NCI-H1105 (cell line): ENCODE data around the gene EXD1.
"Not testable (repeated sequence)": the region's sequence is repeated elsewhere in the genome, so short reads cannot be mapped to it uniquely, and the experiment has no call there.

Experiments used
- DNase-seq: peaks from one replicate; lab custom pipeline; 2025; lab: John Stamatoyannopoulos, UW

The EXD1 gene

DNA sequence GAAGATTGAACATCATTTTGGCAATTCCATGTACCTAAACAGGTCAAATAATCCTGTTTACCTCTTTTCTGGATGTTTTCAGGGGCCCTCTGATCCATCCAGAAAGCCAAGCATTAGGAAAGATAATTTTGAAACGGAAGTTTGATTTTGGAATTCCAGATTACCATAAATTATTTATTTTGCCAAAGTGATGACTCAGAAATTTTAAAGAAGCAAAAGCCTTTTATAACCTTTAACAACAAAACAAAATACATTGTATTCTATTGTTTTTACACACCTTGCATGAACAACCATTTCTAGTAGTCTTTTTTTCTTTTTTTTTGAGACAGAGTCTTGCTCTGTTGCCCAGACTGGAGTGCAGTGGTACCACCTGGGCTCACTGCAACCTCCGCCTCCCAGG, 82.5 kb downstream of the EXD1 start:
- DNase-seq: no peak

DNA sequence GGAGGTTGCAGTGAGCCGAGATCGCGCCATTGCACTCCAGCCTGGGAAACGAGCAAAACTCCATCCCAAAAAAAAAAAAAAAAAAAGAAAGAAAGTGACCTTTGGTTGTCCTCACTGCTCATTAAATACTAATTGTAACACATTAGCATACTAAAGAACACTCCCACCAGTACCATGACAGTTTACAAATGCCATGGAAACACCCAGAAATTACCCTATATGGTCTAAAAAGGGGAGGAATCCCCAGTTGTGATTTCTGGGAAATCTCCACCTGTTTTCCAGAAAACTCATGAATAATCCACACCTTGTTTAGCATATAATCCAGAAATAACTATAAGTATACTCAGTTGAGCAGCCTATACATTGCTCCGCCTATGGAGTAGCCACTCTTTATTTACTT, 90.9 kb downstream of the EXD1 start:
- no peak for DNase-seq

- not testable (repeated sequence) for DNase-seq
Measured at GRCh38 chr15:41139112-41139511, 91.4 kb downstream of the EXD1 start.

GRCh38 chr15:41135580-41135979, 95.0 kb downstream of the EXD1 start:
- not testable (repeated sequence) for DNase-seq

GRCh38 chr15:41133454-41133853, 97.1 kb downstream of the EXD1 start:
- no peak for DNase-seq
